Measurements from ENCODE around the gene DCST1.

DCST1 gene

GRCh38 chr1:155002464-155003226, 31.0 kb upstream of the DCST1 start, which contains the start of gene ZBTB7B:
TSS of gene ZBTB7B (plus strand) at chr1:155002802. CDS start at chr1:155014661, 11,859 bp downstream.
- H3K4me3 ChIP-seq (ENCODE audit: low read length) = peak within 1 kb of the TSS; percentile 96
- no peak for DNase-seq (ENCODE audit: low read depth)
- TF ChIP-seq, protein P1, sequence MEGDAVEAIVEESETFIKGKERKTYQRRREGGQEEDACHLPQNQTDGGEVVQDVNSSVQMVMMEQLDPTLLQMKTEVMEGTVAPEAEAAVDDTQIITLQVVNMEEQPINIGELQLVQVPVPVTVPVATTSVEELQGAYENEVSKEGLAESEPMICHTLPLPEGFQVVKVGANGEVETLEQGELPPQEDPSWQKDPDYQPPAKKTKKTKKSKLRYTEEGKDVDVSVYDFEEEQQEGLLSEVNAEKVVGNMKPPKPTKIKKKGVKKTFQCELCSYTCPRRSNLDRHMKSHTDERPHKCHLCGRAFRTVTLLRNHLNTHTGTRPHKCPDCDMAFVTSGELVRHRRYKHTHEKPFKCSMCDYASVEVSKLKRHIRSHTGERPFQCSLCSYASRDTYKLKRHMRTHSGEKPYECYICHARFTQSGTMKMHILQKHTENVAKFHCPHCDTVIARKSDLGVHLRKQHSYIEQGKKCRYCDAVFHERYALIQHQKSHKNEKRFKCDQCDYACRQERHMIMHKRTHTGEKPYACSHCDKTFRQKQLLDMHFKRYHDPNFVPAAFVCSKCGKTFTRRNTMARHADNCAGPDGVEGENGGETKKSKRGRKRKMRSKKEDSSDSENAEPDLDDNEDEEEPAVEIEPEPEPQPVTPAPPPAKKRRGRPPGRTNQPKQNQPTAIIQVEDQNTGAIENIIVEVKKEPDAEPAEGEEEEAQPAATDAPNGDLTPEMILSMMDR (conservative IDR thresholded peaks at IDR 0.05; ENCODE audit: low read length) = 0 out of 2 replicates have a peak, but pooled peaks have one; percentile 5

DNA sequence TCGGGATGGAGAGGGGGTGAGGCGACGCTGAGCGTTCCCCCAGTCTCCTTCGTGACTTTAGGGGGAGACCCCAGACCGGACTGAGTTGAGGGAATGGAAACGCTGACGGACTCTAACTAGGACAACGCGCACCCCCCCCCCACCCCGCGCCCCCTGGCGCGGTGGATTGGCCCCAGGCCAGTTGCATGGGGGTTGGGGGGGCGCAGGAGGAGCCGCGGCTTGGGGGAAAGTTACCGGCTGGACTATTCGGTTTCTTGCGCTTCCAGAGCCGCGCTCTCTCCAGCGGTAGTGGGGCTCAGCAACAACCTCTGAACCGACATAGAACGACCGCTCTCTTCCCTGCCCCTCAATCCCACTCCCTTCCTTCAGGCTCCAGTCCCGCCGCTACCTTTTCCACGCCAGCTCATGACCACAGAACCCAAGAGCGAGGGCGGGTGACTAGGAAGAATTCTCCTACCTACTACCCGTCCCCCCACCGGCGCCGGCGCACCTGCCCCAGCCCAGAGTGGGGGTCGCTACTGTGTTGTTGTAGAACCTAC, 30.3 kb upstream of the DCST1 start:
- peak overlapping the region; percentile 96 for H3K4me3 ChIP-seq (ENCODE audit: low read length)
- DNase-seq (ENCODE audit: low read depth) = no peak
- TF ChIP-seq, protein P1 (conservative IDR thresholded peaks at IDR 0.05; ENCODE audit: low read length) = no peak

GRCh38 chr1:155003766-155004351, 29.8 kb upstream of the DCST1 start:
- peak; percentile 53 for DNase-seq (ENCODE audit: low read depth)
- peak overlapping the region; percentile 96 for H3K4me3 ChIP-seq (ENCODE audit: low read length)
- TF ChIP-seq, protein P1 (conservative IDR thresholded peaks at IDR 0.05; ENCODE audit: low read length) = no peak

DNA sequence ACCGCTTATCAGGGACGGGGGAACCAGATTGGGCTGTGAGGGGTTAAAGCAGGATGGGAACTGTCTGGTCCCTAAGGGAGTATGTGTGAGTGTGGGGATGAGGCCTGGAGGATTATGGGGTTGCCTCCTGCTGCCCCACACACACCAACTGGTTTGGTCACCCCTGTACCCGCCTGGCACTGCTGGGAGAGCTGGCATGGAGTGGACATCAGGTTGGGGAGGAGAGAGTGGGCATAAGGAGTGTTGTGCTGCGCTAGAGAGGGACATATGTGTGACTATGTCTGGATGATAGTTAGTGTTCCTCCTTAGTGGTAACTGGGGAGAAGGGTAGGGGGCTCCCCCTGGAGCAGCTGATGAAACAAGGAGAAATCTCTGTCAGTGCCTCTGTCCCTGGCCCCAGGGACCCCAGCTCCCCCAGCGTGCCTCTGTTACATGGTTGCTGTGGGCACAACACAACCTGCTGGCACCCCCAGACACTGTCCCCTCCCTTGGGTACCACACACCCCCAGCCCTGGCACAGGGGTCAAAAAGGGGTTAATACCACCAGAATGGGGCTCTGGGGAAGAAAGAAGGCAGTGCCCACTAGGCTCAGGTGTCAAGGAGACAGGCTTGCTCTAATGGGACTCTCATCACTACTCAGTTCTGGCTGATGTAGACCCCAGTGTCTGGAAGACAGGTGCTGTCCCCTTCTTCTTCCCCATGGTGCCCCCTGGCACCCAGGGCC, 29.1 kb upstream of the DCST1 start:
- TF ChIP-seq, protein P1 (conservative IDR thresholded peaks at IDR 0.05; ENCODE audit: low read length) = no peak
- peak overlapping the region; percentile 96 for H3K4me3 ChIP-seq (ENCODE audit: low read length)
- DNase-seq (ENCODE audit: low read depth) = no peak

DNA sequence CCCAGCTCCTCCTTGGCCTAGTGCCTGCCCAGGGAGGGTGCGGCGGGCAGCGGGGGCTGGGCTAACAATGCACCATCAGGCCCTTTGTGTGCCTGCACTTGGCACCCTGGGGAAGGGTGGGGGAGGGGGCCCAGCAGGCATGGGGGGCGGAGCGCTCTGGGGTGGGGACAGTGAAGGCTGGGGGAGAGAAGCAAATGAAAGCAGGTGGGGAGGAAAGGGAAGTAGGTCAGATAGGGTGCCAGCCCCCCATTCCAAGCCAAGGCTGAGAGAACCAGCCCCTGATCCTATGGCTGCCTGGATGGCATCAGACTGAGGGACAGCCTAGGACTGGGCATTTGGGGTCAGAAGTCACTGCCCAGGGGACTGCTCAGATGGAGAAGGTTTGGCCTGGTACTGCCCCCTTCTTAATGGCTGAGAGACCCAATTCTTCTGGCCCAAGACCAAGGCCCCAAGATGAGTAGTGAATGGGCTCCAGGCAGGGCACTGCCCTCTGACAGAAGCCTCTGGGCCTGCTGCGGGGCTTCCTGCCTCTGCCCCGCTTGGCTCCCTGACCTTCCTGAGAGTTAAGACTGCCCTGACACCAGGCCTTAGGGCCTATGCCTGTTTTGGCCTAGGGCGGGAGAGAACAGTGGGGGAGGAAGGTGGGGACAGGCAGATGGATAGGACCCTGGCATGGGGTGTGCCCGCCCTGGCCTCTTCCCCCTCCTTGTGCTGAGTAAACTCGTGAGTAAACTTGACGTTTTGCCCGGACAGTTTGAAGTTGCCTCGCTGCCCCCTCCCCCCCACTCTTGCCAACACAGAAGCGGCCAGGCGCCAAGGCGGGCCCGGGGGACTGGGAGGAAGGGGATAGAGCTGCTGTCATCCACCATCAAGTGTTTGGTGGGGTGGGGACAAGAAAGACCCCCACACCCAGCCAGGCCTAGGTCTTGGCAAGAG, 28.3 kb upstream of the DCST1 start:
- DNase-seq (ENCODE audit: low read depth) = peak; percentile 56
- TF ChIP-seq, protein P1 (conservative IDR thresholded peaks at IDR 0.05; ENCODE audit: low read length) = no peak
- peak overlapping the region; percentile 96 for H3K4me3 ChIP-seq (ENCODE audit: low read length)

GRCh38 chr1:155006601-155007101, 27.0 kb upstream of the DCST1 start:
- no peak for DNase-seq (ENCODE audit: low read depth)
- no peak overlapping the region for H3K4me3 ChIP-seq (ENCODE audit: low read length)
- TF ChIP-seq, protein P1 (conservative IDR thresholded peaks at IDR 0.05; ENCODE audit: low read length) = no peak

Measured in AG10803 (cell line).